Aortic smooth muscle cell (primary cell): Measurements from ENCODE around the gene STYX. TPM values are rescaled to one million over a fixed set of nuclear protein-coding genes. Genes with fewer than 3 reads are reported as not detected.

Experiments used
- total RNA-seq: library from RNA; depleted of rRNA; stranded (reverse); fragments of >200 nt; gene quantifications from 2 replicates; pipeline ENCODE4 v1.2.3, GENCODE V29; 2014

STYX gene, protein sequence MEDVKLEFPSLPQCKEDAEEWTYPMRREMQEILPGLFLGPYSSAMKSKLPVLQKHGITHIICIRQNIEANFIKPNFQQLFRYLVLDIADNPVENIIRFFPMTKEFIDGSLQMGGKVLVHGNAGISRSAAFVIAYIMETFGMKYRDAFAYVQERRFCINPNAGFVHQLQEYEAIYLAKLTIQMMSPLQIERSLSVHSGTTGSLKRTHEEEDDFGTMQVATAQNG
- total RNA-seq, result 14.9 and 16.7 TPM in 2 replicates

DNA sequence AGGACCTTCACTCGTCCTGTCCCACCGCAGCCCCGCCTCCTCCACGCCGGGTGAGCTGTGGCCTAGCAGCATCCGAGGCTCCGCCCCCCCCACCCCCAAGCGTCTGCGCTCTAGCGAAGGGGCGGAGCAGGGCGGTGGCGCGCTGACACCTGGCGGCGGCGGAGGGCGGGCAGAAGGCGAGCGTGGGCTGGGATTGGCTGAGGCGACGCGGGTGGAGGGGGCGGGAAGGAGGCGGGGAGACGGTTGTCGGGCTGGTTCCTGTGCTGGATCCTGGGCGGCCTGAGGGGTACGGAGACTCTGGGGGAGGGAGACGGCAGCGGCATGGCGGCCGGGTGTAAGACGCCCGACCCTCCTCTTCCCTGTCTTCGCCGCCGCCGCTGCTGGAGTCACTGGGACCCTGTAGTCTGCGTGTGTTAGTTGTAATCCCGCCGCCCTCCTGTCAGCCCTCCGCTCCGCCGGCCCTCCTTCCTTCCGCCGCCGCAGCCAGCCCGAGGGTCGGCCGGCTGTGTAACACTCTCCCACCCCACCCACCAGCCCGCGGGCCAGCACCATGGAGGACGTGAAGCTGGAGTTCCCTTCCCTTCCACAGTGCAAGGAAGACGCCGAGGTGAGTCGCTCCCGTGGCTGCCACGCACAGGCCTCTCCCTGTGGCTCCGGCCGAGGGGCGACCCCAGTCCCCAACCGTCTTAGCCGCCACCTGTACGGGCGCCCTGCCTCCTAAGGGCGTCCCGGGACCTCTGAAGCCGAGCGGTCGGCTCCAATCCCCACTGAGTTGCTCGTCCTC is at the start of gene STYX:
STYX (plus strand) TSS at position 242 of the 784 bp plus-strand sequence; CDS start at position 551, 309 bp downstream.

DNA sequence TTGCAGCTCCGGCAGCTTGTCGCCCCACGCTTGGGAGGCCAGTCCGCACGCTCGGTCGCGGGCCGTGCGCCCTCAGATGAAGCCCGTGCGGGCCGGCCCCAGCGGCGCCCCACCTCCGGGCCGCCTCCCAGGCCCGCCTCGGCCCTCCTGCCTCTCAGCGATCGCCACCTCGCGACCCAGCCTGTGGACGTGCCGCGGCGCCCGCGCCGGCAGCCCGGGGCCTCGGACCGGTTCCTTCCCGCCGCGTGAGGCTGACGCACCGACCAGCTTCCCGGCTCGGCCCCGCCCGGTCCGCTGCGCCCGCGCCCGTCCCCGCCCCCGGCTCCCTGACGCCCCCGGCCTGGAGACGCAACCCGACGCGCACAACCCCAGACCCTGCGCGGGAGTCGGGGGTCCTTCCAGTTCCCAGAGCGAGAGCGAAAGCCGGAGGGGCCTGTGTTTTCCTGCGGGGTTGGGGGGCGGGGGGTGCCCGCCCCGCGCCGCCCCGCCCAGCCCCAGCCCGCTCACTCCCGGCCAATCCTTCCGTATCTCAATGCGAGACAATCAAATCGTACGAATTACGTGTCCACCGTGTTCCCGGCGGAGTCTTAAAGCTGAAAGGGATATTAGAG is 34.4 kb upstream of the STYX start, which contains the start of gene ERO1A:
ERO1A (minus strand) TSS at position 78 of the 611 bp plus-strand sequence; CDS start at position 1, 77 bp downstream.

DNA sequence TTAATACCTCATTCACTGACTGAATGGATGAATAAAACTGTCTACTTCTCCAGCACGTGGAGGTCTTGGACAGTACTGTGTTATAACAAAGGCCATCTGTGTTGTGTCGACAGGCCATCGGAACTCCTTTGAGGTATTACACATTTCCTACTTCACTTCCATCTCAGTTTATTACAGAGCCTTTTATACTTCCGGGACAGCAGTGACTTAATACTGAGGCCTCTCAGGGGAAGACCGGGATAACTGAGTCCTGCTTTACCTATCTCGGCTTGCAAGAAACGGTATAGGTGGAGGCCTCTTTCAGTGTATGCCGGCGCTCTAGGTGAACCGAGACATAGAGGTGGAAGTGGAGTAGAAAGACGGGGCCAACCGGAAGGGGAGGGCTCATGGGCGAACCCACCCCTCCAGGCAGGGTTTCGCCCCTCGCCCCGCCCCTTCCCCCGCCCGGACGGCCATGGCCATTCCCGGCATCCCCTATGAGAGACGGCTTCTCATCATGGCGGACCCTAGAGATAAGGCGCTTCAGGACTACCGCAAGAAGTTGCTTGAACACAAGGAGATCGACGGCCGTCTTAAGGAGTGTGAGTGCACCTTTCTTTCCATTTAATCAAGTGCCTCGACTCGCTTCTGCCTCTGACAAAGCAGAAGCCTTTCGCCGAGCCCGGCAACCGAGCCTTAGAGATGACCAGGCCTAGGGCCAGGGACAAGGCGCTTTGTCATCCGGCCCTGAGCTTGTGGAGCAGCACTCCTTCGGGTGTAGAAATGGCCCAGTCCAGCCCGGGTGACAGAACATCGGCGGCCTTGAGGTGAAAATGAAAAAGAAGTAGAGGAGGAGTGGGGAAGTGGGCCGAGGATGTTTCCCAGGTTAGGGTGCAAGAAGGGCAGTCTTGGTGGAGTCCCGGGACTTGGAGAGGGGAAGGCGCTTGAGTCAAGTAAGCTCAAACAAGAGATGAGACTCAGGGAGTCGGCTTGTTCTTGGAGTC is 23.0 kb upstream of the STYX start, which contains the start of gene PSMC6:
PSMC6 (plus strand) TSS at position 477 of the 983 bp plus-strand sequence; CDS start at position 497, 20 bp downstream.

DNA sequence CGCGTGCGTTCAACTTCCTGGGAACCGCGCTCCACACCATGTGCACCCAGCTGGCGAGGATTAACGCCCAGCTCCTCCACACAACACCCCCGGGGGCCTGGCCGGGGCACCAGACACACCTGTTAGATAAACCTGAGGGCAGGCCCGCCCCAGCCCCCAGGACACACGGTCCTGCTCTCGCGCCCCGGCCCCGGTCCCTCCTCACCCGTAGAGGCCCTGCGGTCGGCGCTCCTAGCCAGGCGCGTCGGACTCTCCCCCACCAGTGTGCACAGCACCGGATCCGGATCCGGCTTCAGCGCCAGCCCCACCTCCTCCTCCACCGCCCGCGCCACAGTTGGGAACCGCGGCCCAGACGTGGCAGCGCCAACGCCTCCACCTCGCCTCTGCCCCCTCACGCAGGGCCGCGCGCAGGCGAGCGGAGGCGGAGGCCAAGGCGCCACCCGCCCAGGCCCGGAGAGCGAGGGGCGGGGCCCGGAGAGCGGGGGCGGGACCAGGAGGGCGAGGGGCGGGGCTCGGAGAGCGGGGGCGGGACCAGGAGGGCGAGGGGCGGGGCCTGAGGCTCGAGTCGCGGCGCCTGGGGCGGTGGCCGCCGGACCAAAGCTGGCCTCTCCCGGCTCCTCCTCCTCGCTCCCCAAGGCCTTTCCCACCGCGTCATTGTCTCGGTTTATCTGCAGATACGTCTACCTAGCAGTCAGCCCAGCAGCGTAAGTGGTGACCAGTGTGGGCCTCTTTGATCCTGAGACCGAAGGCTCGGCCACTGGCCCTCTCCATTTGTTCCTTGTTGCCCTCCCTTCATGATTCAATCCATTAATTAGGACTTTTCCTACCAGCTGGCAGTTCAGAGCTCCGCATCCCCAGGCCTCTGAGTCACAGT is 61.5 kb downstream of the STYX start, which contains the start of gene GNPNAT1:
GNPNAT1 (minus strand) TSS at position 385 of the 874 bp plus-strand sequence. CDS start 6,957 bp downstream, outside the sequence.

Other genes starting within 250 kb of the STYX start
- gene TXNDC16, start 177.7 kb upstream of the STYX start, total RNA-seq, result 5.7 and 11.4 TPM in 2 replicates
- 0.26 and 0.56 TPM in 2 replicates for gene GPR137C, start 177.3 kb upstream of the STYX start, total RNA-seq
- gene ERO1A, start 34.6 kb upstream of the STYX start, total RNA-seq, result 40.0 and 49.7 TPM in 2 replicates
- gene PSMC6, start 23.0 kb upstream of the STYX start, total RNA-seq, result 102 and 115 TPM in 2 replicates
- 23.1 and 25.1 TPM in 2 replicates for gene GNPNAT1, start 61.4 kb downstream of the STYX start, total RNA-seq
- 131 and 149 TPM in 2 replicates for gene FERMT2, start 220.9 kb downstream of the STYX start, total RNA-seq